Hepatocyte (in vitro differentiated cells): ENCODE data around the gene TRANK1. TPM values are rescaled to one million over a fixed set of nuclear protein-coding genes. Genes with fewer than 3 reads are reported as not detected.
"Not testable (repeated sequence)": the region's sequence is repeated elsewhere in the genome, so short reads cannot be mapped to it uniquely, and the experiment has no call there.

ENCODE experiments used
- DNase-seq: peaks from one replicate; pipeline ENCODE4 v3.0.0-alpha.2; 2016; ENCODE audit warnings: low spot score
- H2AFZ ChIP-seq: fragments of 200-600 bp; sonication (generic); 2 replicates; pipeline ENCODE4 v1.6.0; 2016; ENCODE audit warnings: antibody characterized with exemption, mild to moderate bottlenecking
- H3K27ac ChIP-seq: fragments of 200-600 bp; sonication (generic); 2 replicates; pipeline ENCODE4 v1.5.1; 2016; ENCODE audit warnings: mild to moderate bottlenecking
- H3K27me3 ChIP-seq: fragments of 200-600 bp; sonication (generic); 2 replicates; pipeline ENCODE4 v1.6.1; 2016
- H3K36me3 ChIP-seq: fragments of 200-600 bp; sonication (generic); replicated peaks from 2 replicates; pipeline ENCODE4 v1.5.1; 2016; ENCODE audit warnings: low read depth; ENCODE audit not compliant: insufficient read depth
- H3K4me1 ChIP-seq: fragments of 200-600 bp; sonication (generic); 2 replicates; pipeline ENCODE4 v1.5.1; 2016; ENCODE audit warnings: mild to moderate bottlenecking, moderate library complexity; ENCODE audit not compliant: insufficient read depth
- H3K4me2 ChIP-seq: fragments of 200-600 bp; sonication (generic); 2 replicates; pipeline ENCODE4 v1.6.0; 2016
- H3K4me3 ChIP-seq: fragments of 200-600 bp; sonication (generic); 2 replicates; pipeline ENCODE4 v1.5.1; 2016; ENCODE audit warnings: mild to moderate bottlenecking
- H3K79me2 ChIP-seq: fragments of 200-600 bp; sonication (generic); 2 replicates; pipeline ENCODE4 v1.6.0; 2017; ENCODE audit warnings: mild to moderate bottlenecking
- H3K9me2 ChIP-seq: fragments of 200-600 bp; sonication (generic); replicated peaks from 2 replicates; pipeline ENCODE4 v1.6.0; 2017; ENCODE audit warnings: mild to moderate bottlenecking; ENCODE audit not compliant: insufficient read depth
- H3K9me3 ChIP-seq: fragments of 200-600 bp; sonication (generic); 2 replicates; pipeline ENCODE4 v1.5.1; 2016; ENCODE audit warnings: low read depth, mild to moderate bottlenecking
- H4K20me1 ChIP-seq: fragments of 200-600 bp; sonication (generic); 2 replicates; pipeline ENCODE4 v1.6.0; 2016; ENCODE audit warnings: mild to moderate bottlenecking; ENCODE audit not compliant: insufficient read depth, poor library complexity, severe bottlenecking
- EZH2 ChIP-seq: fragments of 200-600 bp; sonication (generic); IDR thresholded peaks from 2 replicates; pipeline ENCODE4 v1.6.1; 2016; ENCODE audit warnings: antibody characterized with exemption, mild to moderate bottlenecking, borderline replicate concordance
- EZH2phosphoT487 ChIP-seq: fragments of 200-600 bp; sonication (generic); IDR thresholded peaks from one replicate; pipeline ENCODE4 v1.6.1; 2018; ENCODE audit warnings: antibody characterized with exemption, mild to moderate bottlenecking, low read depth, moderate library complexity; ENCODE audit not compliant: unreplicated experiment, severe bottlenecking
- WGBS: methylation state at CpG from one replicate; pipeline ENCODE4 v1.1.6; 2016; ENCODE audit warnings: low lambda C conversion rate; ENCODE audit errors: missing lambda C conversion rate; 5-methylcytosine and 5-hydroxymethylcytosine counted together
- polyA plus RNA-seq: library from polyadenylated mRNA; unstranded; fragments of >200 nt; fragmentation: Nextera tagmentation; extraction: Ambion mirVana; gene quantifications from 2 replicates; pipeline ENCODE4 v1.2.1, GENCODE V29; 2016
- total RNA-seq: library from RNA; depleted of rRNA; stranded (reverse); fragments of >200 nt; gene quantifications from 2 replicates; pipeline ENCODE4 v1.2.3, GENCODE V29; 2014
- TF ChIP-seq, protein P1 (sequence below): fragments of 200-600 bp; sonication (generic); IDR thresholded peaks from 2 replicates; pipeline ENCODE4 v1.5.1; 2016; ENCODE audit warnings: antibody characterized with exemption, mild to moderate bottlenecking; ENCODE audit not compliant: poor library complexity

The TRANK1 gene
- total and polyA plus RNA-seq, 2 experiments from 2014 or later, result 8.5 to 19.9 TPM

GRCh38 chr3:36892457-36893136, 52.3 kb downstream of the TRANK1 start:
- no peaks in the 10 kb centered on the region for H3K9me2 ChIP-seq
- H3K27me3 ChIP-seq, result no peaks in the 10 kb centered on the region
- H3K27ac ChIP-seq, result peak overlapping the region; percentile 44
- H3K4me2 ChIP-seq, result no peak overlapping the region
- no peaks in the 10 kb centered on the region for H3K79me2 ChIP-seq
- TF ChIP-seq EZH2phosphoT487 (no peak), EZH2 (no peak)
- TF ChIP-seq, protein P1, sequence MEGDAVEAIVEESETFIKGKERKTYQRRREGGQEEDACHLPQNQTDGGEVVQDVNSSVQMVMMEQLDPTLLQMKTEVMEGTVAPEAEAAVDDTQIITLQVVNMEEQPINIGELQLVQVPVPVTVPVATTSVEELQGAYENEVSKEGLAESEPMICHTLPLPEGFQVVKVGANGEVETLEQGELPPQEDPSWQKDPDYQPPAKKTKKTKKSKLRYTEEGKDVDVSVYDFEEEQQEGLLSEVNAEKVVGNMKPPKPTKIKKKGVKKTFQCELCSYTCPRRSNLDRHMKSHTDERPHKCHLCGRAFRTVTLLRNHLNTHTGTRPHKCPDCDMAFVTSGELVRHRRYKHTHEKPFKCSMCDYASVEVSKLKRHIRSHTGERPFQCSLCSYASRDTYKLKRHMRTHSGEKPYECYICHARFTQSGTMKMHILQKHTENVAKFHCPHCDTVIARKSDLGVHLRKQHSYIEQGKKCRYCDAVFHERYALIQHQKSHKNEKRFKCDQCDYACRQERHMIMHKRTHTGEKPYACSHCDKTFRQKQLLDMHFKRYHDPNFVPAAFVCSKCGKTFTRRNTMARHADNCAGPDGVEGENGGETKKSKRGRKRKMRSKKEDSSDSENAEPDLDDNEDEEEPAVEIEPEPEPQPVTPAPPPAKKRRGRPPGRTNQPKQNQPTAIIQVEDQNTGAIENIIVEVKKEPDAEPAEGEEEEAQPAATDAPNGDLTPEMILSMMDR, result no peak
- H3K9me3 ChIP-seq, result no peaks in the 10 kb centered on the region
- H3K4me3 ChIP-seq, result no peak overlapping the region
- no peak overlapping the region for H2AFZ ChIP-seq
- 98% methylated on average over 12 of the region's 12 CpGs for WGBS
- no peak for DNase-seq
- H3K4me1 ChIP-seq, result no peaks in the 10 kb centered on the region
- H4K20me1 ChIP-seq, result no peaks in the 10 kb centered on the region
- H3K36me3 ChIP-seq, result no peaks in the 10 kb centered on the region

- Histone ChIP-seq H3K4me1 (no peaks in the 10 kb centered on the region), H2AFZ (no peak overlapping the region), H3K4me2 (no peak overlapping the region), H4K20me1 (no peaks in the 10 kb centered on the region), H3K79me2 (no peaks in the 10 kb centered on the region), H3K27ac (no peak overlapping the region), H3K36me3 (no peaks in the 10 kb centered on the region), H3K4me3 (no peak overlapping the region), H3K27me3 (no peaks in the 10 kb centered on the region), H3K9me3 (no peaks in the 10 kb centered on the region), H3K9me2 (no peaks in the 10 kb centered on the region)
- 78% methylated on average over 4 of the region's 4 CpGs for WGBS
- TF ChIP-seq EZH2phosphoT487, result no peak
- TF ChIP-seq, protein P1, result no peak
- TF ChIP-seq EZH2, result no peak
- no peak for DNase-seq
Observed at GRCh38 chr3:36891701-36892160, 53.1 kb downstream of the TRANK1 start.

DNA sequence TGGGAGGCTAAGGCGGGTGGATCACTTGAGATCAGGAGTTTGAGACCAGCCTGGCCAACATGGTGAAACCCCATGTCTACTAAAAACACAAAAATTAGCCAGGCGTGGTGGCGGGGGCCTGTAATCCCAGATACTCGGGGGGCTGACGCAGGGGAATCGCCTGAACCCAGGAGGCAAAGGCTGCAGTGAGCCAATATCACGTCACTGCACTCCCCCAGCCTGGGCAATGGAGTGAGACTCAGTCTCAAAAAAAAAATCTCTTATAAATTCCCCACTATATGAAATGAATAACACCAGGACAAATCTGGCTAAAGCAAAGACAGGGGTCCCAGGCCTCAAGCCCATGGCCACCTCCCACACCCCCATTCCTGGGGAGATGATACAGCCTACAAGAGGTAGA, 53.8 kb downstream of the TRANK1 start:
- not testable (repeated sequence) for H3K4me1 ChIP-seq, H4K20me1 ChIP-seq, H3K4me3 ChIP-seq, H3K4me2 ChIP-seq, H3K79me2 ChIP-seq, H3K36me3 ChIP-seq, H2AFZ ChIP-seq, H3K9me2 ChIP-seq, H3K9me3 ChIP-seq, H3K27me3 ChIP-seq, DNase-seq, H3K27ac ChIP-seq
- WGBS, result 95% methylated on average over 7 of the region's 7 CpGs

DNA sequence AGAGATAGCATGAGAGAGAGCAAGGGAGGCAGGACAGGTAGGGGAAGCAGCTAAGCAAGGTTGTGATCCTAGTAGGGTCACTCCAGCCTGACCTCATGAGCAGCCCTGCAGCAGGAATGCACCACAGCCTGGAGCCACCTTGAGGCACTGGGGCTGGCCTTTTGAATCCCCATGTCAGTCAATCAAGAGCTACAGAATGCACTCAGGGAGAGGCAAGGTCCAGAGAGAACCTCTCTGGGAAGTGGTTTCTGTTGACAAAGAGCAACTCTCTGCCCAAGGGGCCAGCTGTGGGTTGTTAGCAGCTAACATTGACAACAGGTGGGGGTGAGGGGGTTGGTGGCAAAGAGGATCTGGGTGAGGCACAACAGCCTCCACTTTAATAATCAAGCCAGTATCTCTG, 54.6 kb downstream of the TRANK1 start:
- Histone ChIP-seq H3K4me1 (no peaks in the 10 kb centered on the region), H3K27me3 (no peaks in the 10 kb centered on the region), H3K36me3 (no peaks in the 10 kb centered on the region), H2AFZ (no peak overlapping the region), H3K9me3 (no peaks in the 10 kb centered on the region), H4K20me1 (no peaks in the 10 kb centered on the region), H3K27ac (no peak overlapping the region), H3K9me2 (no peaks in the 10 kb centered on the region), H3K4me2 (no peak overlapping the region), H3K4me3 (no peak overlapping the region), H3K79me2 (no peaks in the 10 kb centered on the region)
- no peak for DNase-seq
- TF ChIP-seq, protein P1, result no peak
- TF ChIP-seq EZH2 (no peak), EZH2phosphoT487 (no peak)
